ENCODE data around the gene DUSP1. TPM values are rescaled to one million over a fixed set of nuclear protein-coding genes. Genes with fewer than 3 reads are reported as not detected.
A peak's percentile ranks its signal among the peaks of the same experiment; 100 is the strongest.

DUSP1 gene
- total and polyA plus RNA-seq, 2 of the 13 experiments (the other 11 are each of a cell fraction or from before 2014, with no cell fraction given) = 27.1 to 55.5 TPM

DNA sequence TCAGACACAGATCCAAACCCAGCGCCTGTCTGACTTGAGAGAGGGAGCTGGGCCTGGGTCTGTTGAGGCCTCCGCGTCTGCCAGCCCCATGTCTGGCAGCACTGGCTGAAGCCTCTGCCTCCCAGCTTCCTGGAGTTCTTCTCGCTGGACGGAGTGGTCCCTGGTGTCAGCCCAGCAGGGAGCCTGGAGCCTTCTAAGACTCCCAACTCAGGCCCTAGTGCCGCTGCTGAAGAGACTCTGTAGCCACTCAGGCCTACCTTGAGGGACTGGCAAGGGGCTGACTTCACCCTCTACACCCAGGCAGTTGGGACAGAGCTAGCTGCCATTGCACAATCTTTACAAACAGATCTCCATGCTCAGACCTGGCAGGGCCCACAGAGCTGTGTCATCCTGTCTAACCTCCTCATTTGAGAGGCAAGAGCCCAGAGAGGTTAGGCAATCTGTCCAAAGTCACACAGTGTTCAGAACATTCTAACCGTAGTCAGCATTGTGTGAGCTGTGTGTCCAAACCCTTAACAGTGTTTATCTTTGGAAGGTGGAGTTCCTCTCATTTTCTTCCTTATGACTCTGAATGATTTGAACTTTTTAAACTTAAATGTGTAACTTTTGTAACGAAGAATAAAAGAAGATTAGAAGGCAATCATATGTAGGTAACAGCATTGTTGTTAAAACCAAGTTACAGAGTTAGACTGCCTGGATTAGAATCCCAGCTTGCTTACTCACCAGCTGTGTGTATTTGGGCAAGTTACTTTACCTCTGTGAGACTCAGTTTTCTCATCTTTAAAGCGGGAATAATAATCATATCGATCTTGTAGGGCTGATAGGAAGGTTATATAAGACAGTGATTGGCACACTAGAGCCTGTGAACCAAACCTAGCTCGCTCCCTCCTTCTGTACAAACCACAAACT is 4.6 kb upstream of the DUSP1 start (continued):
- TF ChIP-seq ZSCAN21 (CRISPR knock-in tag; IDR thresholded peaks at IDR 0.05; ENCODE audit: borderline replicate concordance) (peak; percentile 49; the same call in 1 of the 2 replicates), KDM2A (CRISPR knock-in tag; IDR thresholded peaks at IDR 0.05; ENCODE audit: borderline replicate concordance, low read depth) (peak; percentile 50; the same call in 1 of the 2 replicates), FOXP1 (IDR thresholded peaks at IDR 0.05) (no peak), FOXP1 (CRISPR knock-in tag; IDR thresholded peaks at IDR 0.05) (0 out of 2 replicates have a peak, but pooled peaks have one; percentile 42), ZNF672 (CRISPR knock-in tag; IDR thresholded peaks at IDR 0.05) (no peak), ZNF232 (CRISPR knock-in tag; IDR thresholded peaks at IDR 0.05; ENCODE audit: borderline replicate concordance) (no peak), ZMAT3 (CRISPR knock-in tag; conservative IDR thresholded peaks at IDR 0.05) (no peak), ZFP36L1 (CRISPR knock-in tag; IDR thresholded peaks at IDR 0.05) (no peak), TARDBP (CRISPR knock-in tag; IDR thresholded peaks at IDR 0.05) (peak; percentile 45; the same call in 1 of the 2 replicates), PHF8 (CRISPR knock-in tag; IDR thresholded peaks at IDR 0.05) (0 out of 2 replicates have a peak, but pooled peaks have one; percentile 15), ZNF460 (CRISPR knock-in tag; IDR thresholded peaks at IDR 0.05; ENCODE audit: borderline replicate concordance) (no peak), RXRB (CRISPR knock-in tag; IDR thresholded peaks at IDR 0.05; ENCODE audit: borderline replicate concordance) (peak; percentile 53; the same call in 1 of the 2 replicates), KAT7 (CRISPR knock-in tag; IDR thresholded peaks at IDR 0.05; ENCODE audit: borderline replicate concordance) (no peak), ZNF10 (CRISPR knock-in tag; IDR thresholded peaks at IDR 0.05; ENCODE audit: borderline replicate concordance, low read depth) (no peak), PPARG (CRISPR knock-in tag; conservative IDR thresholded peaks at IDR 0.05) (0 out of 2 replicates have a peak, but pooled peaks have one; percentile 29), ZFP36 (IDR thresholded peaks at IDR 0.05; ENCODE audit: borderline replicate concordance, low read depth, low read length, partially characterized antibody) (peak; percentile 96), SAP130 (CRISPR knock-in tag; IDR thresholded peaks at IDR 0.05; ENCODE audit: low read depth) (peak; percentile 80), ISL2 (CRISPR knock-in tag; IDR thresholded peaks at IDR 0.05) (peak; percentile 34; the same call in 1 of the 2 replicates), ZNF788 (CRISPR knock-in tag; IDR thresholded peaks at IDR 0.05; ENCODE audit: borderline replicate concordance) (peak; percentile 32; the same call in 1 of the 2 replicates), ZFY (CRISPR knock-in tag; IDR thresholded peaks at IDR 0.05) (peak; percentile 63), CHD2 (IDR thresholded peaks at IDR 0.05; ENCODE audit: low read depth, low read length) (no peak), CBFB (CRISPR knock-in tag; IDR thresholded peaks at IDR 0.05) (0 out of 2 replicates have a peak, but pooled peaks have one; percentile 65), ELF3 (CRISPR knock-in tag; IDR thresholded peaks at IDR 0.05) (0 out of 2 replicates have a peak, but pooled peaks have one; percentile 20)
- TF ChIP-seq, protein P1, sequence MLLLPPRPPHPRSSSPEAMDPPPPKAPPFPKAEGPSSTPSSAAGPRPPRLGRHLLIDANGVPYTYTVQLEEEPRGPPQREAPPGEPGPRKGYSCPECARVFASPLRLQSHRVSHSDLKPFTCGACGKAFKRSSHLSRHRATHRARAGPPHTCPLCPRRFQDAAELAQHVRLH (CRISPR knock-in tag; IDR thresholded peaks at IDR 0.05; ENCODE audit: borderline replicate concordance, low read depth) = peak; percentile 76; the same call in 1 of the 2 replicates
- TF ChIP-seq, protein P2, sequence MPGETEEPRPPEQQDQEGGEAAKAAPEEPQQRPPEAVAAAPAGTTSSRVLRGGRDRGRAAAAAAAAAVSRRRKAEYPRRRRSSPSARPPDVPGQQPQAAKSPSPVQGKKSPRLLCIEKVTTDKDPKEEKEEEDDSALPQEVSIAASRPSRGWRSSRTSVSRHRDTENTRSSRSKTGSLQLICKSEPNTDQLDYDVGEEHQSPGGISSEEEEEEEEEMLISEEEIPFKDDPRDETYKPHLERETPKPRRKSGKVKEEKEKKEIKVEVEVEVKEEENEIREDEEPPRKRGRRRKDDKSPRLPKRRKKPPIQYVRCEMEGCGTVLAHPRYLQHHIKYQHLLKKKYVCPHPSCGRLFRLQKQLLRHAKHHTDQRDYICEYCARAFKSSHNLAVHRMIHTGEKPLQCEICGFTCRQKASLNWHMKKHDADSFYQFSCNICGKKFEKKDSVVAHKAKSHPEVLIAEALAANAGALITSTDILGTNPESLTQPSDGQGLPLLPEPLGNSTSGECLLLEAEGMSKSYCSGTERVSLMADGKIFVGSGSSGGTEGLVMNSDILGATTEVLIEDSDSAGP (CRISPR knock-in tag; IDR thresholded peaks at IDR 0.05; ENCODE audit: borderline replicate concordance) = peak; percentile 48; the same call in 1 of the 2 replicates
- TF ChIP-seq, protein P3, sequence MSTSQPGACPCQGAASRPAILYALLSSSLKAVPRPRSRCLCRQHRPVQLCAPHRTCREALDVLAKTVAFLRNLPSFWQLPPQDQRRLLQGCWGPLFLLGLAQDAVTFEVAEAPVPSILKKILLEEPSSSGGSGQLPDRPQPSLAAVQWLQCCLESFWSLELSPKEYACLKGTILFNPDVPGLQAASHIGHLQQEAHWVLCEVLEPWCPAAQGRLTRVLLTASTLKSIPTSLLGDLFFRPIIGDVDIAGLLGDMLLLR (CRISPR knock-in tag; IDR thresholded peaks at IDR 0.05) = no peak
